GM19455 (cell line): ENCODE data around the gene AP2A1.
"Not testable (repeated sequence)": the region's sequence is repeated elsewhere in the genome, so short reads cannot be mapped to it uniquely, and the experiment has no call there.

Experiments
- ATAC-seq: cut with Tn5 transposase; IDR thresholded peaks from one replicate; pipeline ENCODE4 v1.9.1; 2021; ENCODE audit not compliant: unreplicated experiment

The AP2A1 gene

DNA sequence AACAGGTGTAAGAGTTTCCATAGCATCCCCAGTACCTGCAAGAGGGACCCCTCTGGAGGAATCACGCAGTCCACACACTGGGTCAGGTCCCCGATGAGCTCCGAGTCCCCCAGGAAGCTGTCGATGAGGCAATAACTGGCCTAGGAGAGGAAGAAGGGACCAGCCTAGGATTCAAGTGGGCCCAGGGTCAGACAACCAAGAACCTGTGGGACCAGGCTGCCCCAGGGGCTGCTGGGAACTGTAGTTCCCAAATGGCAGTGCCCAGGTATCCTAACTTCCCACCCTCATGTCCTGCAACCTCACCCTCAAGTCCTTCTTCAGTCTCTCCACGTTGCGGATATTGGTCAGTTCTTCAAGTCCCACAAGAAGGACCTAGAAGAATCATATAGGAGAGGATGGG lies 44.5 kb downstream of the AP2A1 start:
- no peak for ATAC-seq

DNA sequence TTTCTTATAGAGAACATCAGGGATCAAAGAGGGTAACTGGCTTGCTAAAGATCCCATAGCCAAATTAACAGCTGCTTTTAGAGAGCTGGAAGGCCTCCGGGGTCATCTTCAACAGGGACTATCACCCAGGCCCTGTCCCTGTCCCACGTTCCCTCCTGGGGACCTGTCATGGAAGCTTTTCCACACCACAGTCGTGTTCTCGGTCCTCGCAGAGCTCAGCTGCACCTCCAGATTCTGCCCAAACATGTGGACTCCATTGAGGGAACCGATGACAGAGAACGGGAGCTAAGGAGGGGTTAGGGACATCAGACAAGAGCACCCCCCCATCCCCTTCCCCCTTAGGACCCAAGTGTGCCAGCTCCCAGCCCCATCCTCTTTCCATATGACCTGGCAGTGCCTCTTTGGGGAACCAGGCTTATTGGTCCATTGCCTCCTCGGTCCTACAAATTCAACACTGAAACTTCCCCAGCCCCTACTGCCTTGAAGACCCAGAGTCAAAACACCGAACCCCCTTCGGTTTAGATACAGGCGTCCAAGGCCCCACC lies 45.7 kb downstream of the AP2A1 start:
- ATAC-seq: no peak

DNA sequence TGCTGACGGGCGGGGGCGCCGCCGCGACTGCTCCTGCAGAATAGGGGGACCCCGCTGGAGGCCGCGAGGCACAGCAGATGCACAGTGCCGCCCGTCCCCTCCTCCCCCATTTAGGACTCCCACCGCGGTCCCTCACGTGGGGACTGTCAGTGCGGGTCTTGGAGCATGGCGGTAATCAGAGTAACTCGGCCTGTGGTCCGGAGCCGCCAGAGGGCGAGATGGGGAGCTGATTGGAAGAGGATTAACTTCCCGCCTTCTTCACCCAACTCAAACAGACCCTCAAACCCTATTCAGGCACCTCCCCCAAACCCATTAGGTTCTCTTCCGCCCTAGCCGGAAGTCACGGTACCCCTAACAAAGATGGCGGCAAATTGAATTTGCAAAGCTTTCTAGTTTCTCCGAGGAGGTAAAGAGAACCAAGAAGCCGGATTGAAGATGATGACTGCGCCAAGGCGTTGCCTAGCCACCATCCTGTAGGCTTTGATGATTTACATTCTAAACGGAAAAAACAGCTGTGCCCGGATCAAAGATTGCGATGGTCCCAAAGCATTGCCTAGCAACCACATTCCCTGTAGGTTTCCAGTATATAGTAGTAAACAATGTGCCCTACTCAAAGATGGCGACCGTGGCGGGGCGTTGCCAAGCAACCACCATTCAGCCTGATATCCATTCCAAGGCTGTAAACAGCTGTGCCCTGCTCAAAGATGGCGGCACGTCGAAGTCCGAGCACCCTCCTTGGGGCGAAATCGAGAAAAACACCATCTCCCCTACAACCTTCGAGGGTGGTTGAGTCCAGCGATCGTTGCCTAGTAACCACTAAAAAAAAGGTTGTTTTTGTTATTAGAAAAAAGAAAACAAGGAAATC lies 46.4 kb downstream of the AP2A1 start, which contains the start of gene FUZ:
FUZ (minus strand) TSS at position 296 of the 865 bp plus-strand sequence; CDS start at position 110, 186 bp downstream.
- ATAC-seq: peak; percentile 35

DNA sequence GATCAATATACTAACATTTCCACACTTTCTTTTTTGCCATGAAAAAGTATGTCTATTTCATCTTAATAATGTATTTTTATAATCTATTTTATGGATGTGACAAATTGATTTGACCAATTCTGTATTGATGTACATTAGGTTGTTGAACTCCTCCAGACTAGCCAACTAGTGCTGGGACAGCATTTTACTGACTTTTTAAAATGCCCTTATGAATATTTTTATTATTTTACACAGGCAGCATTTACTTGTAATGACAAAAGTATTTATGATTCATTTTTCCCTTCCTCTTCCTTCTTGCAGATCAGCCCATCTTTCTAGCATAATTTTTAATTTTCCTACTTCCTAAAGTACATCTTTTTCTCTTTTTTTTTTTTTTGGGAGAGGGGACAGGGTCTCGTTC lies 47.2 kb downstream of the AP2A1 start:
- ATAC-seq: no peak

DNA sequence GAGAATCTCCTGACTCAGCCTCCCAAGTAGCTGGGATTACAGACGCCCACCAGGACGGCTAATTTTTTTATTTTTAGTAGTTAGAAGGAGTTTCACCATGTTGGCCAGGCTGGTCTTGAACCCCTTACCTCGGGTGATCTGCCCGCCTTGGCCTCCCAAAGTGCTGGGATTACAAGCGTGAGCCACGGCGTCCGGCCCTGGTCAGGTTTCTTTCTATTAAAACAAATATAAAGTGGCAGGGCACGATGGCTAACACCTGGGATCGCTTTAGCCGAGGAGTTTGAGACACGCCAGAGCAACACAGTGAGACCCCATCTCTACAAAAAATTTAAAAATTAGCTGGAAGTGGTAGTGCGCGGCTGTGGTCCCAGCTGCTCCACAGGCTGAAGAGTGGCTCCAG lies 49.8 kb downstream of the AP2A1 start:
- no peak for ATAC-seq

- ATAC-seq: peak; percentile 72
Observed at GRCh38 chr19:49817964-49818648, 51.3 kb downstream of the AP2A1 start, which contains the start of gene MED25. Gene MED25 (plus strand): TSS chr19:49818289. CDS start chr19:49818342, 53 bp downstream.

DNA sequence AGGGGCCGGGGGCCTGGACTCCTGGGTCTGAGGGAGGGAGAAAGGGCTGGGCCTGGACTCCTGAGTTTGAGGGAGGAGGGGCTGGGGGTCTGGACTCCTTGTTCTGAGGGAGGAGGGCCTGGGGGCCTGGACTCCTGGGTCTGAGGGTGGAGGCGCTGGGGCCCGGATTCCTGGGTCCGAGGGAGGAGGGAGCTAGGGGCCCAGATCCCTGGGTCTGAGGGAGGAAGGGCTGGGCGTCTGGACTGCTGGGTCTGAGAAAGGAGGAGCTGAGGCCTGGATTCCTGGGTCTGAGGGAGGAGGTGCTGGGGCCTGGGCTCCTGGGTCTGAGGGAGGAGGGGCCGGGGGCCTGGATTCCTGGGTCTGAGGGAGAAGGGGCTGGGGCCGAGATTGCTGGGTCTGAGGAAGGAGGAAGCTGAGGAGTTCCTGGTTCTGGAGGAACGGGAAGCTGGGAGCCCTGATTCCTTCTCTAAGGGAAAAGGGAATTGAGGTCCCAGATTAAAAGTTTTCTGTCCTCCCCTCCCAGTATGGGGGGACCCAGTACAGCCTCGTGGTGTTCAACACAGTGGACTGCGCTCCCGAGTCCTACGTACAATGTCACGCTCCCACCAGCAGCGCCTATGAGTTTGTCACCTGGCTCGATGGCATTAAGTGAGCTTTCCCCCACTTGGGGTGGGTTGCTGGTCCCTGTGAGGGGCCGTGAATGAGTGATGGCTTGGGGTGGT lies 52.0 kb downstream of the AP2A1 start:
- no peak for ATAC-seq

GRCh38 chr19:49819452-49820115 lies 52.8 kb downstream of the AP2A1 start:
- ATAC-seq: not testable (repeated sequence)

- ATAC-seq: no peak
Observed at GRCh38 chr19:49820125-49820524, 53.3 kb downstream of the AP2A1 start.

DNA sequence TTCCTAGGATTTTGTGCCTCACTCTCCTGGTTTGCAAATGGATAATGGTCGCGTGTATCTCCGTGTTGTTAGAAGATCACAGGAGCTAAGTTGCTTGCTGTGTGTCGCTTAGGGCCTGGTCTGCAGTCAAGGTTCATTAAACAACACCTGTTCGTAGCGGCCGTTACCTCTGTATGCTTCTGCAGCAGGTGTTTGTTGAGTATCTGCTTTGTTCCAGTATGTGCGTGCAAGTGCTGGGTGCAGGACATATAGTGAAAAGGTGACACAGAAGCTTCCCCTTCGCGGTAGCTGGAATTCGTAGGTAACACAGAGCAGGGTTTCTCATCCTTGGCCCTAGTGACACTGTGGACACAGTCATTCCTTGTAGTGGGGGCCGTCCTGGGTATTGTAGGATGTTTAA lies 56.7 kb downstream of the AP2A1 start:
- ATAC-seq: no peak

- no peak for ATAC-seq
Observed at GRCh38 chr19:49824662-49825061, 57.9 kb downstream of the AP2A1 start.

GRCh38 chr19:49827034-49827433 lies 60.2 kb downstream of the AP2A1 start:
- no peak for ATAC-seq

DNA sequence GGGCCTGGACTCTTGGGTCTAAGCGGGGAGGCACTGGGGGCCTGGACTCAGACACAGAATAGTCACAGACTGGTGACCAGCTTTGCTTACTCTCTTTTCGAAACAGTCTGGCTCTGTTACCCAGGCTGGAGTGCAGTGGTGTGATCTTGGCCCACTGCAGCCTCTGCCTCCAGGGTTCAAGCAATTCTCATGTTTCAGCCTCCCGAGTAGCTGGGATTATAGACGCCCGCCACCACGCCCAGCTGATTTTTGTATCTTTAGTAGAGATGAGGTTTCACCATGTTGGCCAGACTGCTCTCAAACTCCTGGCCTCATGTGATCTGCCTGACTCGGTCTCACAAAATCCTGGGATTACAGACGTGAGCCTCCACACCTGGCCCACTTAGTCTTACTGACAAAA lies 62.4 kb downstream of the AP2A1 start:
- ATAC-seq: no peak

DNA sequence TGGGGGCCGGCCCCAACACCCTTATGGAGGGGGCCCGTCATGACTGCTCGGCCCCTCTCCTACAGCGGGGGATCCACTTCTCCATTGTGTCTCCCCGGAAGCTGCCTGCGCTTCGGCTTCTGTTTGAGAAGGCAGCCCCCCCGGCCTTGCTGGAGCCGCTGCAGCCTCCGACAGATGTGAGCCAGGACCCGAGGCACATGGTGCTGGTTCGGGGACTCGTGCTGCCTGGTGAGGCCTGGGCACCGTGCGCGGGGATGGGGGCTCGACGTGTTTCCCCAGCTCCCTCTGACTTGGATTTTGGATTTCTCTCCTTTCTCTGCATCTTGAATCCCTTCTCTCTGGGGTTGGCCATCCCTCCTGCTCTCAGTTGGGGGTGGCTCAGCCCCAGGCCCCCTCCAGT lies 62.9 kb downstream of the AP2A1 start:
- ATAC-seq: no peak

GRCh38 chr19:49830766-49831165 lies 64.0 kb downstream of the AP2A1 start:
- no peak for ATAC-seq

GRCh38 chr19:49831592-49831991 lies 64.8 kb downstream of the AP2A1 start:
- ATAC-seq: no peak

- ATAC-seq: no peak
Observed at GRCh38 chr19:49832556-49832955, 65.8 kb downstream of the AP2A1 start.

DNA sequence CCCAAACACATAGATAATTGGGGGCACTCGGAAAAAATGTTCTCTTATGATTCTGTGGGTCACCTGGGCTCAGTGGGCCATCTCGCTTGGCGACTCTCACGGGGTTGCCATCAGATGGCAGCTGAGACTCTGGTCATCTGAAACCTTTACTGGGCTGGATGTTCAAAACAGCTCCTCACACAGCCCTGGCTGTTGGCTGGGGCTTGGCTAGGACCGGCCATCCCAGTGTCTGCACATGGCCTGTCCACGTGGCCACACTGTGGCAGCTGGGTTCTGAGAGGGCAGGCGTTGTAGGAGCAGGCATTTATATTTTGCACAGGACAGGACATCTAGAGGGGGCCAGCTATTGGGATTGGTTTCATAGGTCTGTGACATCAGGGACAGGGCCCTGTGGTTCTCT lies 66.8 kb downstream of the AP2A1 start:
- ATAC-seq: no peak

- no peak for ATAC-seq
Observed at GRCh38 chr19:49835562-49835961, 68.8 kb downstream of the AP2A1 start.

GRCh38 chr19:49836176-49837008 lies 69.6 kb downstream of the AP2A1 start:
- ATAC-seq: no peak
